DND-41 (cell line): ENCODE measurements around the gene PLXNB3.

Source experiments
- CTCF ChIP-seq: IDR thresholded peaks from 2 replicates; pipeline ENCODE4 v1.5.1; 2012; ENCODE audit warnings: borderline replicate concordance, low read length, moderate library complexity, mild to moderate bottlenecking; ENCODE audit not compliant: poor library complexity, severe bottlenecking; ENCODE audit errors: extremely low read depth
- EZH2 ChIP-seq: IDR thresholded peaks from 3 replicates; pipeline ENCODE4 v1.6.1; 2012; ENCODE audit warnings: borderline replicate concordance, low read depth, mild to moderate bottlenecking, moderate library complexity, low read length, inconsistent platforms; ENCODE audit not compliant: severe bottlenecking

GRCh38 chrX:153719701-153720100, 44.3 kb upstream of the PLXNB3 start:
- TF ChIP-seq EZH2 (no peak), CTCF (no peak)
